WTC11 (cell line): ENCODE measurements around the gene PLEKHG7.

ENCODE experiments used
- ATF1 ChIP-seq: sonication (generic); formaldehyde crosslinking; IDR thresholded peaks from 2 replicates; pipeline ENCODE4 v1.8.1; 2023; ENCODE audit warnings: mild to moderate bottlenecking, moderate library complexity, missing genetic modification reagents
- CREM ChIP-seq: sonication (generic); formaldehyde crosslinking; IDR thresholded peaks from 2 replicates; pipeline ENCODE4 v1.8.1; 2022; ENCODE audit warnings: mild to moderate bottlenecking, missing genetic modification reagents, moderate library complexity
- ESRRA ChIP-seq: sonication (generic); formaldehyde crosslinking; IDR thresholded peaks from 2 replicates; pipeline ENCODE4 v1.8.1; 2022; ENCODE audit warnings: mild to moderate bottlenecking, missing genetic modification reagents, borderline replicate concordance
- FOXJ3 ChIP-seq: sonication (generic); formaldehyde crosslinking; IDR thresholded peaks from 2 replicates; pipeline ENCODE4 v1.9.0; 2021; ENCODE audit warnings: missing genetic modification reagents, mild to moderate bottlenecking, borderline replicate concordance
- HMGA2 ChIP-seq: fragments of 250-450 bp; sonication (Bioruptor Pico); IDR thresholded peaks from 2 replicates; pipeline ENCODE4 v1.4.0; 2021; ENCODE audit warnings: mild to moderate bottlenecking, moderate library complexity
- JAZF1 ChIP-seq: fragments of 250-450 bp; sonication (Bioruptor Pico); IDR thresholded peaks from 2 replicates; pipeline ENCODE4 v1.9.0; 2021; ENCODE audit warnings: moderate library complexity, mild to moderate bottlenecking, inconsistent platforms
- MXD4 ChIP-seq: fragments of 250-450 bp; sonication (Bioruptor Pico); IDR thresholded peaks from 2 replicates; pipeline ENCODE4 v1.8.0; 2021; ENCODE audit warnings: mild to moderate bottlenecking, moderate library complexity, borderline replicate concordance
- NR3C1 ChIP-seq: sonication (generic); formaldehyde crosslinking; conservative IDR thresholded peaks from 2 replicates; pipeline ENCODE4 v1.8.1; 2023; ENCODE audit warnings: low read depth, mild to moderate bottlenecking, missing genetic modification reagents
- TF ChIP-seq, protein P1 (sequence below): fragments of 200-600 bp; IDR thresholded peaks from 2 replicates; pipeline ENCODE4 v1.8.0; 2022; ENCODE audit warnings: antibody characterized with exemption
- TF ChIP-seq, protein P2 (sequence below): sonication (generic); formaldehyde crosslinking; IDR thresholded peaks from 2 replicates; pipeline ENCODE4 v1.8.0; 2022; ENCODE audit warnings: mild to moderate bottlenecking, missing genetic modification reagents

- no peak for TF ChIP-seq ESRRA (CRISPR knock-in tag)
- TF ChIP-seq, protein P1, sequence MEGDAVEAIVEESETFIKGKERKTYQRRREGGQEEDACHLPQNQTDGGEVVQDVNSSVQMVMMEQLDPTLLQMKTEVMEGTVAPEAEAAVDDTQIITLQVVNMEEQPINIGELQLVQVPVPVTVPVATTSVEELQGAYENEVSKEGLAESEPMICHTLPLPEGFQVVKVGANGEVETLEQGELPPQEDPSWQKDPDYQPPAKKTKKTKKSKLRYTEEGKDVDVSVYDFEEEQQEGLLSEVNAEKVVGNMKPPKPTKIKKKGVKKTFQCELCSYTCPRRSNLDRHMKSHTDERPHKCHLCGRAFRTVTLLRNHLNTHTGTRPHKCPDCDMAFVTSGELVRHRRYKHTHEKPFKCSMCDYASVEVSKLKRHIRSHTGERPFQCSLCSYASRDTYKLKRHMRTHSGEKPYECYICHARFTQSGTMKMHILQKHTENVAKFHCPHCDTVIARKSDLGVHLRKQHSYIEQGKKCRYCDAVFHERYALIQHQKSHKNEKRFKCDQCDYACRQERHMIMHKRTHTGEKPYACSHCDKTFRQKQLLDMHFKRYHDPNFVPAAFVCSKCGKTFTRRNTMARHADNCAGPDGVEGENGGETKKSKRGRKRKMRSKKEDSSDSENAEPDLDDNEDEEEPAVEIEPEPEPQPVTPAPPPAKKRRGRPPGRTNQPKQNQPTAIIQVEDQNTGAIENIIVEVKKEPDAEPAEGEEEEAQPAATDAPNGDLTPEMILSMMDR, result no peak
- TF ChIP-seq ATF1 (CRISPR knock-in tag), result no peak
- no peak for TF ChIP-seq CREM
- no peak for TF ChIP-seq HMGA2 (CRISPR knock-in tag)
- TF ChIP-seq, protein P2, sequence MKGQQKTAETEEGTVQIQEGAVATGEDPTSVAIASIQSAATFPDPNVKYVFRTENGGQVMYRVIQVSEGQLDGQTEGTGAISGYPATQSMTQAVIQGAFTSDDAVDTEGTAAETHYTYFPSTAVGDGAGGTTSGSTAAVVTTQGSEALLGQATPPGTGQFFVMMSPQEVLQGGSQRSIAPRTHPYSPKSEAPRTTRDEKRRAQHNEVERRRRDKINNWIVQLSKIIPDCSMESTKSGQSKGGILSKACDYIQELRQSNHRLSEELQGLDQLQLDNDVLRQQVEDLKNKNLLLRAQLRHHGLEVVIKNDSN (CRISPR knock-in tag), result no peak
- TF ChIP-seq FOXJ3 (CRISPR knock-in tag), result no peak
- TF ChIP-seq NR3C1 (CRISPR knock-in tag), result no peak
- TF ChIP-seq MXD4 (CRISPR knock-in tag), result no peak
- TF ChIP-seq JAZF1 (CRISPR knock-in tag), result no peak
Observed at GRCh38 chr12:92737855-92738850, 35.4 kb downstream of the PLEKHG7 start.
